ENCODE data around the gene ANKH.

Gene ANKH

DNA sequence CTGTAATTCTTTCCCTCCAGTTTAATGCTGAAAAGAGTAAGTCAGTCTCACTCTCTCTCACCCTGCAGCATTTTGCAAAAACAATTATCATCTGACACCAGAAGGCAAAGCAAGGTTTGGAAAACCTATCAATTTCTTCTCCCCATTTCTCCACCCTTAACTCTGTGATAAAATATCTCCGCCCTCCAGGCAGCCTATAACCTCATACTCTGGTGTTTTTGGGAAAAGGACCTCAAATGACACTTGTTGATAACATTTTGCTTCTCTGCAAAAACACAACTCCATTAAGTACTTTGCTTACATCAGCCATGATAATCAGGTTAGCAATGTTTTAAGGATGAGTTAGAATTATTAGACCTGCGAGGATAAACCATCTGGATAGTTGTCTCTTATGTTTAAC, 2.3 kb downstream of the ANKH start:
- TF ChIP-seq, protein P1, sequence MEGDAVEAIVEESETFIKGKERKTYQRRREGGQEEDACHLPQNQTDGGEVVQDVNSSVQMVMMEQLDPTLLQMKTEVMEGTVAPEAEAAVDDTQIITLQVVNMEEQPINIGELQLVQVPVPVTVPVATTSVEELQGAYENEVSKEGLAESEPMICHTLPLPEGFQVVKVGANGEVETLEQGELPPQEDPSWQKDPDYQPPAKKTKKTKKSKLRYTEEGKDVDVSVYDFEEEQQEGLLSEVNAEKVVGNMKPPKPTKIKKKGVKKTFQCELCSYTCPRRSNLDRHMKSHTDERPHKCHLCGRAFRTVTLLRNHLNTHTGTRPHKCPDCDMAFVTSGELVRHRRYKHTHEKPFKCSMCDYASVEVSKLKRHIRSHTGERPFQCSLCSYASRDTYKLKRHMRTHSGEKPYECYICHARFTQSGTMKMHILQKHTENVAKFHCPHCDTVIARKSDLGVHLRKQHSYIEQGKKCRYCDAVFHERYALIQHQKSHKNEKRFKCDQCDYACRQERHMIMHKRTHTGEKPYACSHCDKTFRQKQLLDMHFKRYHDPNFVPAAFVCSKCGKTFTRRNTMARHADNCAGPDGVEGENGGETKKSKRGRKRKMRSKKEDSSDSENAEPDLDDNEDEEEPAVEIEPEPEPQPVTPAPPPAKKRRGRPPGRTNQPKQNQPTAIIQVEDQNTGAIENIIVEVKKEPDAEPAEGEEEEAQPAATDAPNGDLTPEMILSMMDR (IDR thresholded peaks at IDR 0.05; ENCODE audit: poor library complexity, severe bottlenecking), result no peak
- ATAC-seq (ENCODE audit: low read depth) (no peak), DNase-seq (ENCODE audit: low spot score) (no peak)
- H3K27me3 ChIP-seq (ENCODE audit: insufficient read depth, poor library complexity, severe bottlenecking), result no peaks in the 10 kb centered on the region
- H3K4me1 ChIP-seq (ENCODE audit: insufficient read depth, poor library complexity, severe bottlenecking), result peaks cover 12% of the 10 kb centered on the region
- no peak overlapping the region for H3K4me3 ChIP-seq (ENCODE audit: severe bottlenecking)
- no peaks in the 10 kb centered on the region for H3K36me3 ChIP-seq (ENCODE audit: low read depth)
- H3K27ac ChIP-seq (ENCODE audit: poor library complexity, severe bottlenecking), result no peak overlapping the region
- peaks cover 2% of the 10 kb centered on the region for H3K9me3 ChIP-seq (ENCODE audit: severe bottlenecking)

DNA sequence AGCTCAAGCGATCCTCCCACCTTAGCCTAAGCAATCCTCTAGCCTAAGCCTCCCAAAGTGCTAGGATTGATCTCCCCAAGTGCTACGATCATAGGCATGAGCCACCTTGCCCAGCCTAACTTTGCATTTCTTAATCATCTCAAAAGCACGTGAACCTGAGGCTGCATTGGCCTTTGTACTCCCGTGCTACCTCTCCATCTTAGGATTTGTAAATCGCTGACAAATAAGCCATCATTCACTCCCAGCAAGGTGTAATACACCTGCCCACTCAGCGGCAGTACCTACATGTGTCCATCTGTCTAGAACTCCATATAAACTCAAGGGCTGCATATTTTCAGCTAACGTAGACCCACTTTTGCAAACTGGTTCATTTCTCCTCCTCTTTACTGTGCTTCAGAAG, 2.8 kb downstream of the ANKH start:
- TF ChIP-seq, protein P1 (IDR thresholded peaks at IDR 0.05; ENCODE audit: poor library complexity, severe bottlenecking), result no peak
- DNase-seq (ENCODE audit: low spot score) (no peak), ATAC-seq (ENCODE audit: low read depth) (no peak)
- Histone ChIP-seq H3K4me3 (ENCODE audit: severe bottlenecking) (no peak overlapping the region), H3K4me1 (ENCODE audit: insufficient read depth, poor library complexity, severe bottlenecking) (peaks cover 12% of the 10 kb centered on the region), H3K27me3 (ENCODE audit: insufficient read depth, poor library complexity, severe bottlenecking) (no peaks in the 10 kb centered on the region), H3K9me3 (ENCODE audit: severe bottlenecking) (peaks cover 2% of the 10 kb centered on the region), H3K27ac (ENCODE audit: poor library complexity, severe bottlenecking) (no peak overlapping the region), H3K36me3 (ENCODE audit: low read depth) (no peaks in the 10 kb centered on the region)

DNA sequence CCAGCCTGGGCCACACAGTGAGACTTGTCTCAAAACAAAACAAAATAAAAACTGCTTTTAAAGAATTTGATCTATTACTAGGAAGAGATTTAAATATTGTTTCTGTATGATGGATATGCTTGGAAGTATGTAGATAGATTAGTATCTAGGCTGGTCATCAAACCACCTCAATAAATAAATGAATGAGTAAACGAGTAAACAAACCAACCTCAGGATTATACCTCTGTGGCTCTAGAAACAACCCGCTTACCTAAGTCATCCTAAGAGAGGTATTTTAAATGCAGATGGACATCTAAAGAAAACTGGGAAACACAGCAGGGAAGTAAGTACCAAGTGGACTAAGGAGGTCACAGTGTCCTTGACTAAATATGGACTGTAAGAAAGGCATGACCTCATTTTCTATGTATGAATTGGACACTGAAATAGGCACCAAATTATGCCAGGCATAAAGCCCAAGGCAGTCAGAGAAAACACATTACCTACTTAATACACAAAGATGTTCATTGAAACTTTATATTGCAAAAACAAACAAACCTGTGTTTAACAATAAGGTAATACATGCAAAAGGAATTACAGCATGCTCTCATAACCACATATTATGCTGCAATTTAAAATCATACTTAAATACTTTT, 7.3 kb downstream of the ANKH start:
- no peaks in the 10 kb centered on the region for H3K36me3 ChIP-seq (ENCODE audit: low read depth)
- H3K4me3 ChIP-seq (ENCODE audit: severe bottlenecking), result no peak overlapping the region
- DNase-seq (ENCODE audit: low spot score) (no peak), ATAC-seq (ENCODE audit: low read depth) (no peak)
- TF ChIP-seq, protein P1 (IDR thresholded peaks at IDR 0.05; ENCODE audit: poor library complexity, severe bottlenecking), result no peak
- H3K27me3 ChIP-seq (ENCODE audit: insufficient read depth, poor library complexity, severe bottlenecking), result no peaks in the 10 kb centered on the region
- H3K27ac ChIP-seq (ENCODE audit: poor library complexity, severe bottlenecking), result no peak overlapping the region
- peaks cover under 1% of the 10 kb centered on the region for H3K4me1 ChIP-seq (ENCODE audit: insufficient read depth, poor library complexity, severe bottlenecking)
- H3K9me3 ChIP-seq (ENCODE audit: severe bottlenecking), result peaks cover 2% of the 10 kb centered on the region

DNA sequence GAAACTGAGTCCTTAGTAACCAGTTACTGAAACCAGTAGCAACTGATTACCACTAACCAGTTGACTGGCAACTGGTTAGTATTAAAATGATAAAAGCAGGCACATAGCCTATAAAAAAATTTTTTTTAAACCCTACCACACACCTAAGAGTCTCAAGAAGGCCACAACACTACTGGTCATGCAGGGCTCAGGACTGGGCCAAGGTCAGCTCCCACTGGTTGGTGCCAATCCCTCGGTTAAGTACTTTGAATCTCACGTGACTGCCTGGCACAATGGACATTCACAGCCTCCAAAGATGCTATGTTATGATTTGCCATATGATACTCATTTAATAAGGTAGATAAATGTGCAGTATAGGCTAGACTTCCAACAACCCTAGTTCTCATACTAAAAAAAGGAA, 8.5 kb downstream of the ANKH start:
- Histone ChIP-seq H3K4me3 (ENCODE audit: severe bottlenecking) (no peak overlapping the region), H3K36me3 (ENCODE audit: low read depth) (no peaks in the 10 kb centered on the region), H3K27me3 (ENCODE audit: insufficient read depth, poor library complexity, severe bottlenecking) (no peaks in the 10 kb centered on the region), H3K9me3 (ENCODE audit: severe bottlenecking) (peaks cover 2% of the 10 kb centered on the region), H3K27ac (ENCODE audit: poor library complexity, severe bottlenecking) (no peak overlapping the region), H3K4me1 (ENCODE audit: insufficient read depth, poor library complexity, severe bottlenecking) (no peaks in the 10 kb centered on the region)
- DNase-seq (ENCODE audit: low spot score) (no peak), ATAC-seq (ENCODE audit: low read depth) (no peak)
- TF ChIP-seq, protein P1 (IDR thresholded peaks at IDR 0.05; ENCODE audit: poor library complexity, severe bottlenecking), result no peak

DNA sequence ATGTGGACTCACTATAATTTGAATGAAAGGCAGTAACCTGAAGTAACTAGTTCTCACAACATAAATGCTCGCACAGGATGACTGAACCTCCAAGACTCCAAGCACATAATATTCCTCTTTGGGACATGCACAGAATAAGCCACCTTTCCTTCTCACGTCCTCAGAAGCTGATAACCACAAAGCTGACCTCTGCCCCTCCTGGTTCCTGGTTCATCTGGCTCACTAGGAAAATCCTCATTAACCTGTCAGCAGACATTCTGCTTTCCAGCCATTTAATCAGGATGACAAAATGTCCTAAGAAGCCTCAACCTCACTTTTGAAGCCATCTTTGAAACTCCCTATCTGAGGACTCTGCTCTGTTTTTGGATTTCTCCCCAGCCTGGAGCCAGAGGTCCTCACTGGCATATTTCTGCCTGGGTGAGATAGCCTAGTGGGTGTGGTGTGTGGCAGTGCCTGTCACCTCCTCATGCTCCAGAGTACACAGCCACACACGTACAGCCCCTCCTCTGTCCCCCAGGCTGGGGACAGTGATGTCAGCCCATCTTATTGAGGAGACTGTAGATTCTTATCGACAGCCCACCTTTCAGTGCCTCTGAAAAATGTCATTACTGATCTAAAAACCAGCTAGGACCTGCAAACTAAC, 10.3 kb downstream of the ANKH start:
- TF ChIP-seq, protein P1 (IDR thresholded peaks at IDR 0.05; ENCODE audit: poor library complexity, severe bottlenecking), result no peak
- no peak overlapping the region for H3K27ac ChIP-seq (ENCODE audit: poor library complexity, severe bottlenecking)
- H3K4me1 ChIP-seq (ENCODE audit: insufficient read depth, poor library complexity, severe bottlenecking), result no peaks in the 10 kb centered on the region
- H3K27me3 ChIP-seq (ENCODE audit: insufficient read depth, poor library complexity, severe bottlenecking), result no peaks in the 10 kb centered on the region
- H3K36me3 ChIP-seq (ENCODE audit: low read depth), result no peaks in the 10 kb centered on the region
- no peak for DNase-seq (ENCODE audit: low spot score)
- ATAC-seq (ENCODE audit: low read depth), result no peak
- H3K4me3 ChIP-seq (ENCODE audit: severe bottlenecking), result no peak overlapping the region
- no peaks in the 10 kb centered on the region for H3K9me3 ChIP-seq (ENCODE audit: severe bottlenecking)

All from RWPE2 (cell line).